CD4-positive, alpha-beta T cell treated with Interferon alpha-2 for 1 hour (primary cell): ENCODE data around the gene AP2B1.
A peak's percentile ranks its signal among the peaks of the same experiment; 100 is the strongest.
"Not testable (repeated sequence)": the region's sequence is repeated elsewhere in the genome, so short reads cannot be mapped to it uniquely, and the experiment has no call there.

Experiments used
- DNase-seq, 2 donors: peaks; one replicate each; pipeline ENCODE4 v3.0.0-alpha.2; 2020 to 2022

AP2B1 gene

GRCh38 chr17:35577830-35578196 lies 9.3 kb upstream of the AP2B1 start:
- peak in 1 of 2 donors; percentile 25 for DNase-seq

- DNase-seq = peak; percentile 90 to 93
Measured at GRCh38 chr17:35578197-35578928, 8.8 kb upstream of the AP2B1 start, which contains the start of gene PEX12. PEX12 (minus strand) TSS chr17:35578571; CDS start chr17:35578021, 550 bp downstream.

- DNase-seq = no peak
Measured at GRCh38 chr17:35578929-35579432, 8.1 kb upstream of the AP2B1 start.

DNA sequence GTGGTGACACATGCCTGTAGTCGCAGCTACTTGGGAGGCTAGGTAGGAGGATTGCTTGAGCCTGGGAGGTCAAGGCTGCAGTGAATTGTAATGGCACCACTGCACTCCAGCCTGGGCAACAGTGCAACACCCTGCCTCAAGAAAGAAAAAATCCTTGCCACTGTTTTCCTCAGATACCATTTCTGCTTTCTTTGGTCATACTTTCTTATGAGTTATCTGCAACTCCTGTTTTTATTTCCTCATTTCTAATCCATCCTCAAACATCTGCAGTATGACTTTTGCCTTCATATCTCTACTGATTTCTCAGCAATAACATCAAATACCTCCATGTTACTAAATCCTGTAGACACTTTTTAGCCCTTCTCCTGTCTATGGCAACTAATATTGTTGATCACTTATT lies 3.1 kb upstream of the AP2B1 start:
- DNase-seq = no peak

GRCh38 chr17:35586569-35587073 lies 501 bp upstream of the AP2B1 start:
- no peak for DNase-seq

- peak in 1 of 2 donors; percentile 33 for DNase-seq
Measured at GRCh38 chr17:35588196-35588920, 1.2 kb downstream of the AP2B1 start.

DNA sequence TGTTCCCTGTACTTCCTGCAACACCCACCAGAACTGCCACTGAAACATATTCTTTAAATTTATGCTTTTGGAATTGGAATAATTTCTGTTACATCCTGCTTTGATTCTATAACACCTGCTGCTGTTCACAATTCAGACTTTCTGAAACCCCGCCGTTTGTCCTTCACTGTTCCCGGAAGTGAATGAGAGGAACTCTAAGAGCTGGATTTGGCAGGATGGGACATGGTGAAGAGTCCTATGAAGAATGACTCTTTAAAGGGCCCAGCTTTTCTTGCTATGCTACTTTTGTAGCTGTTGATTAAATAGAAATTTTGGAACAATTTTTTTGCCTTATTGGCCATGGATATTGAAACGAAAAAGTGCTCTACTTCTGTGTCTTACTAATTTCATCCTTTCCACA lies 8.9 kb downstream of the AP2B1 start:
- no peak for DNase-seq

DNA sequence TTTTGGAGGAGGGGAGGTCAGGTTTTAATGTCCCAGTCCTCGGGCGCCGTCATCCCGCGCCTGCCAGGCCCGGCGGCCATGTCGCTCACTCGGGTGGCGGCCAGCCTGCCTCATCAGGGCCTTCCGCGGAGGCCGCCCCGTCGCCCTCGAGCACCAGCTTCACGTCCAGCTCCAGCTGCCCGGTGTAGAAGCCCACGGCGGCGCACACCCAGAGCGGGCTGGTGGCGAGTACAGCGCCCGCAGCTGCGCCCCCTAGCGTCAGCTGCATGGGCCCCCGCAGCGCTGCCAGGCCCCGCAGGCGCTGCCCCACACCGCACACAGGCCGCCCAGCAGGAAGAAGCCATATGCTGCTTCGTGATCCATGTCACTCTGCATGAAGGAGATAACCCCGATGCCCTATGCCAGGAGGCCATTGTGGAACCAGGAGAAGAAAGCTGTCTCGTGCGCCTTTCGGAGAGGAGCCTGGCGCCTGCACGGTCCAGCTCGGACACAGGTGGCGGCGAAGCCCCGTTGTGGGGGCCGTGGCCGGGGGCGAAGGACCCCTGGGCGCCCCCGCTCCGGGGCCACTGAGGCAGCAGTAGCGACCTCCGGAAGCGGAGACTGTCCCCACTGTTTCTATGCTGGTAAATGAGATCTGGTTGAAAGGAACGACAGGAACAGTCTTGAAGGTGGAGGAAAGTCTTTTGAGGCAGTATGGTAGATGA lies 9.6 kb downstream of the AP2B1 start:
- DNase-seq = no peak

DNA sequence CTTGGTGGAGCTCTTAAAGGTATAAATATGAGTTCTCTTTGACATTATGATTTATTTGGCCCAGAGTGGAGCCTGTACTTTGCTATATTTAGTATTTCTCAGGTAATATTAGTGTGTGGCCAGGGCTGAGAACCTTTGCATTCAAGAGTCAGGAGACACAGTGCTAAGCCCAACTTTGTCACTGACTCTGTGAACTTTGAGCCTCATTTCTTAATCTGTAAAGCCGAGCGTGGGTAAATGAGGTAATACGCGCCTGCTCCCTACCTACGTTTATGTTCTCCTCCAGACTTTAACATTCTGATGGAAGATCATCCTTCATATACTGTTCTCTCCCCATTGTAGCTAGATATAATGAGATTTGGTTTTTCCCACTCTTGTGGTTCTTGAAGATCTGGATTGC lies 10.5 kb downstream of the AP2B1 start:
- DNase-seq = no peak

DNA sequence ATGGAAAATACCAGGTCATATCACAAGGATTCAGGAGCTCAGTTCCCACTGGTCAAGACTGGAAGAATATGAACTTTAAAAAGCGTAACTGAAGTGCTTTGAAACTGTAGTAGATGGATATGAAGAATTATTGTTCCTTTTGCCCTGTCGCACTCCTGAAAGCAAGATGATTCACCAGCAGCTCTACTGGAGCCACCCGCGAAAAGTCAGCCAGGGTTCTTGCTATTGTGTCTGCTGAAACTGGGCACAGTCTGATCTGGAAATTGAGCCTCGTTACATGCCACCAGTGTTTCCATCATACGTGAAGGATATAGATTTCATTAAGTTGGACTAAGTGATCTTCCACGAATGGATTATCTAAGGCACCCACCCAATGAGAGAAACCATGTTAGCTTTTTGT lies 16.6 kb downstream of the AP2B1 start:
- DNase-seq = no peak

DNA sequence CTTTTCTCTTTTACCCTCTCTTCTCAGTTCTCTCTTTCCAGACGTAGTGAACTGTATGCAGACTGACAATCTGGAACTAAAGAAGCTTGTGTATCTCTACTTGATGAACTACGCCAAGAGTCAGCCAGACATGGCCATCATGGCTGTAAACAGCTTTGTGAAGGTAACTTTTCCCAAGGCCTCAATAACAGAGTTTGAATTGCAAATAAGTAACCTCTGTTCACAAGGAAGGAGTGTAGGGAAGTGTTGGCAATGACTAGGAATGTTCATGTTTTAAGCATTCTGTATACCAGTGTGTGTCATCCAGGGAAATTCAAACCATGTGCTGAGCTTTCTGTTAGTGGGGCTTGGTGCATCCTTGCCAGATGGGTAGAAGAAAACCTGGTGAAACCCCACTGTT lies 18.6 kb downstream of the AP2B1 start:
- DNase-seq = no peak

DNA sequence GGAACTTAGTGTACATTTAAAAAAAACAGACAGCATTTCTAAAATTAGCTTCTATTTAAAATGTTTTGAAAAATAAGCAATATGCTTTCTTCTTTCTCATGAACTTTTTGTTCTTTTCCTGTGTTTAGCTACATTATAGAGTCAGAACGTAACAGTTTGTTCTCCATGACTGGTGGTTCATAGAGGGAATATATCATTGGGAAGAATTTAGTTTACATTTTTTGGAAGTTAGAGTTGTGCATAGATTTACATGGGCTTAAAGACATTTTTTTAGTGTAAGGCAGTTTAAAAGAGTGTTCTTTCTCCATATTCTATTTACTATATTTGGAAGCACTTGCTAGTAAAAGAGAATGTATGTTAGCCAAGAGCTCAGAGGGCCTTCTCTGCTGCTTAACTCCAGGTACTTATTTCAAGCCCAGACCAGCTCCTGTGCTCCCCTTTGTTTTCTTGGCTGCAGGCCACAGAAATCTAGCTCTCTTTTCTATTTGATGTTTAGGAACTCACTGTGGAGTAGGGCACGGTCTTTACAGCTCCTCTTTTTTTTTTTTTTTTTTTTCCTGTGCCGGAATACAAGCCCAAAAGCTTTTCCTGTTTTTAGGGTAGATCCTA lies 20.2 kb downstream of the AP2B1 start:
- no peak for DNase-seq

GRCh38 chr17:35609831-35610230 lies 22.7 kb downstream of the AP2B1 start:
- no peak for DNase-seq

- not testable (repeated sequence) for DNase-seq
Measured at GRCh38 chr17:35610746-35611145, 23.6 kb downstream of the AP2B1 start.

DNA sequence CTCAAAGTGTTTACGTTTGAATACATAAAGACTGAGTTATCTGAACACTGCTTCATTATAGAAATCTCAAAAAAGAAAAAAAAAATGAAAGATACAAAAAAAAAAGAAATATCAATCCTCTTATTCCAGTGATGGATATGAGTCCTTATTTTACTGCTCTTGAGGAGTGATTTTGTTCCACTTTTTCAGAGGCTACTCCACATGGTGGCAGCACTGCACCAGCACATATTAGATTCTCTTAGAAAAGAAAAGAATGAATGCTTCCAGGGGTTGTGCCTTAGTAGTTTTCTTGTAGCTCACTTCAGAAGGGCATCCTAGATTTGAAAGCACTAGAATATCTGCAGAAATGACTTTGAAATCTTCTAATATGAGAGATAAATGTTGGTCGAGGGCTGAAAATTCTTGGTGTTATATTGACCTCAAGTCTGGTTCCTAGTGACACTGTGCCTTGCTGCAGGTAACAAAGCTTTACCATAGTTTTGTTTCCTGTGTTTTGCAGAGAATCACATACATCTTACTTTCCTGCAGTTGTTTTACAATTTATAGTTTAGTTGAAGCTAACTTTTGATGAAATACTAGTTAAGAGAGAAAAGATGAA lies 25.9 kb downstream of the AP2B1 start:
- peak; percentile 6 to 47 for DNase-seq

GRCh38 chr17:35614810-35615209 lies 27.7 kb downstream of the AP2B1 start:
- no peak for DNase-seq

DNA sequence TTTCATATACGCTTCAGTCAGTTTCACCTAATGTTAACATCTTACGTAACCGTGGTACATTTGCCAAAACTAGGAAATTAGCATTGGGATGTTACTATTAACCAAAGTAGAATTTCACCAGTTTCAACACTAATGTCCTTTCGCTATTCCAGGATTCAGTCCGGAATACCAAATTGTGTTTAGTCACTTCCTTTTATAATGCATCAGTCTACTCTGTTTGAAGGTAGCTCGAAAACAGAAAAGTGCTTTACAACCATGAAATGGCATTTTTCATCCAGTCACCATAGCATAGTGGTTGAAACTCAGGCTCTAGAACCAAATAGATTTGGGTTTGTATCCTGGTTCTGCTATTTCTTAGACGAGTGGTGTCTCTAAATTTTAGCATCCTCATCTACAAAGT lies 29.4 kb downstream of the AP2B1 start:
- DNase-seq = no peak

GRCh38 chr17:35617505-35617904 lies 30.4 kb downstream of the AP2B1 start:
- DNase-seq = no peak

DNA sequence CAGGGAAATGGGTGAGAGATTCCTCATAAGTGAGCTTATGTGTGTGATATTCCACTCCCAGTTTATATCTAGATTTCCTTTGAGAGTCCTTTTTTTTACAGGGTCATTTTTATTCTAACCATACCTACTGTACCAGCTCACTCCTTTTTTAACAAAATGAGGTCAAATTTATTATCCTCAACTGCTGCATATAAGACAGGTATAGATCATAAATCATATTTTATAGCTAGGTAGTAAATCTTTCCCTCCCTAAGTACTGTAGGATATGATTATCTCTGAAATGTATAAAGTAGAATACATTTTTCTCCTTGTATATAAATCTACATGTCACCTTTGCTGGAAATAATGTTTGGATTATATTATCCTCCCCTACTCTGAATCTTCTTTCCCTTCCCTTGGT lies 31.5 kb downstream of the AP2B1 start:
- no peak for DNase-seq

DNA sequence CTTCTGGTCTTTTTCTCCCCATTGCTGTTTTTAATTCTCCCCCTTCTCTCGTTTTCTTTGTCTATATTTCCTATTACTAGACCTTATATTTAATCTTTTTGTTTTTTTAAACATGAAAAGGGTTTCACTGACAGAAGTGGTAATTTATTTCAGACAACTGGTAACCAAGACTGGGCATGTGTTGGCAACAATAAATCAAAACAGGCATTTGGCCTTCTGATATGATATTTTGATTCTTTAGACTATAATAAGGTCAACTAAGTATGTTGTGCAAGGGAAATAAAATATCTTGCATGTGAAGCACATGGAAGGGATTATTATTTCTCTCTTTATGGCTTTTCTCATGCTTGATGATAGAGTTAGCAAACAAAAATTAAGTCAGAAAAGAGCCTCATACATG lies 34.6 kb downstream of the AP2B1 start:
- no peak for DNase-seq

GRCh38 chr17:35627417-35627816 lies 40.3 kb downstream of the AP2B1 start:
- no peak for DNase-seq

GRCh38 chr17:35630530-35631148 lies 43.5 kb downstream of the AP2B1 start:
- DNase-seq = no peak
